ENCODE measurements around the gene NACC2.

NACC2 gene

GRCh38 chr9:136092741-136093140 is 2.3 kb downstream of the NACC2 start:
- POLR2A ChIA-PET: no interaction called here
- no peak for TF ChIP-seq CTCF (IDR thresholded peaks at IDR 0.05; ENCODE audit: insufficient read depth, low read length, missing control alignments)
- CTCF ChIA-PET: interaction anchor here (1.2 to 3.6 kb wide), 3 partner anchors 29 to 191 kb away, joined by 4 to 35 read pairs (median 9); no protein-coding TSS in a partner anchor
- H3K4me3 ChIP-seq (ENCODE audit: low read depth, low read length): peak overlapping the region; percentile 75
- DNase-seq (ENCODE audit: low read depth, low spot score): no peak

- no peak overlapping the region for H3K4me3 ChIP-seq (ENCODE audit: low read depth, low read length)
- no peak for TF ChIP-seq CTCF (IDR thresholded peaks at IDR 0.05; ENCODE audit: insufficient read depth, low read length, missing control alignments)
- ChIA-PET POLR2A (no interaction called here), CTCF (interaction anchor here (1.2 to 3.6 kb wide), 2 partner anchors 30 to 124 kb away, joined by 9 to 35 read pairs; no protein-coding TSS in a partner anchor)
- DNase-seq (ENCODE audit: low read depth, low spot score): no peak
These were observed 2.8 kb downstream of the NACC2 start for GRCh38 chr9:136092353-136092650.

- CTCF ChIA-PET: interaction anchor here (1.1 to 3.6 kb wide), 4 partner anchors 26 to 129 kb away, joined by 3 to 35 read pairs (median 8); no protein-coding TSS in a partner anchor
- no peak for TF ChIP-seq CTCF (IDR thresholded peaks at IDR 0.05; ENCODE audit: insufficient read depth, low read length, missing control alignments)
- POLR2A ChIA-PET: no interaction called here
- H3K4me3 ChIP-seq (ENCODE audit: low read depth, low read length): no peak overlapping the region
- DNase-seq (ENCODE audit: low read depth, low spot score): no peak
These were observed 3.3 kb downstream of the NACC2 start for GRCh38 chr9:136091582-136092352.

- ChIA-PET CTCF (interaction anchor here (0.9 to 3.6 kb wide), 9 partner anchors 9 to 128 kb away, joined by 3 to 46 read pairs (median 6); no protein-coding TSS in a partner anchor), POLR2A (interaction anchor here (0.7 kb wide), 1 partner anchor 11 kb away, joined by 3 read pairs; no protein-coding TSS in a partner anchor)
- DNase-seq (ENCODE audit: low read depth, low spot score): no peak
- TF ChIP-seq CTCF (IDR thresholded peaks at IDR 0.05; ENCODE audit: insufficient read depth, low read length, missing control alignments): no peak
- no peak overlapping the region for H3K4me3 ChIP-seq (ENCODE audit: low read depth, low read length)
These were observed 4.1 kb downstream of the NACC2 start for GRCh38 chr9:136090768-136091581.

- DNase-seq (ENCODE audit: low read depth, low spot score): no peak
- TF ChIP-seq CTCF (IDR thresholded peaks at IDR 0.05; ENCODE audit: insufficient read depth, low read length, missing control alignments): no peak
- ChIA-PET POLR2A (interaction anchor here (0.7 kb wide), 1 partner anchor 10 kb away, joined by 3 read pairs; no protein-coding TSS in a partner anchor), CTCF (interaction anchor here (0.7 to 3.6 kb wide), 14 partner anchors 9 to 122 kb away, joined by 3 to 46 read pairs (median 4); no protein-coding TSS in a partner anchor)
- H3K4me3 ChIP-seq (ENCODE audit: low read depth, low read length): no peak overlapping the region
These were observed 4.9 kb downstream of the NACC2 start for GRCh38 chr9:136090056-136090735.
